HT-29 (cell line): ENCODE results near the gene SRRT. TPM values are rescaled to one million over a fixed set of nuclear protein-coding genes. Genes with fewer than 3 reads are reported as not detected.
"Not testable (repeated sequence)": the region's sequence is repeated elsewhere in the genome, so short reads cannot be mapped to it uniquely, and the experiment has no call there.

Experiments
- DNase-seq: peaks from one replicate; pipeline ENCODE4 v3.0.0-alpha.2; 2015; ENCODE audit warnings: low spot score
- total RNA-seq: library from RNA; depleted of rRNA; stranded (reverse); fragments of >200 nt; shearing (Covaris generic); gene quantifications from 2 replicates; pipeline ENCODE4 v1.2.3, GENCODE V29; 2014

Gene SRRT
- total RNA-seq, 1 experiment from 2014 or later: 222 TPM

DNA sequence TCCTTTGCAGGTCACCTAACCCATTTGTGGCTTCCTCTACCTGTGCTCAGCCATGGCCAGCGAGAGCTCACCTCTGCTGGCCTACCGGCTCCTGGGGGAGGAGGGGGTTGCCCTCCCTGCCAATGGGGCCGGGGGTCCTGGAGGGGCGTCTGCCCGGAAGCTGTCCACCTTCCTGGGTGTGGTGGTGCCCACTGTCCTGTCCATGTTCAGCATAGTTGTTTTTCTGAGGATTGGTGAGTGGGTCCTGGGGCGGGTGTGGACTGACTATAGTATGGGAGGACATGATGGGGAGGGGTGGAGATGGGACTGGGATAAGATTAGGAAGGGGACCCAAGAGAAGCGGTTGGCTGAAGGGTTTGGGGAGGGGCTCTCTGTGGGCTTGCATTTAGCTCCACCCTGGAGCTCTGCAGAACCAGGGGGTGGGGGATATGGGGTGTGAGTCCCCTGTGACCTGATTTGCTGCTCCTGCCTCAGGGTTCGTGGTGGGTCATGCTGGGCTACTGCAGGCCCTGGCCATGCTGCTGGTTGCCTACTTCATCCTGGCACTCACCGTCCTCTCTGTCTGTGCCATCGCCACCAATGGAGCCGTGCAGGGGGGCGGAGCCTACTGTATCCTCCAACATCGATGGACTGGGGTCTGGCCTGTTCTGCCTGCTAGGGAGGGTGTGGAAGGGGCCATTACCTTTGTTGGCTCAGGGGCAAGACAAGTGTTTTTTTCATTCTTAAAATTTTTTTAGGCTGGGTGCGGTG lies 20.6 kb upstream of the SRRT start:
- DNase-seq: no peak

GRCh38 chr7:100854899-100855298 lies 20.0 kb upstream of the SRRT start:
- not testable (repeated sequence) for DNase-seq

- no peak for DNase-seq
Observed at GRCh38 chr7:100855515-100855914, 19.4 kb upstream of the SRRT start.

DNA sequence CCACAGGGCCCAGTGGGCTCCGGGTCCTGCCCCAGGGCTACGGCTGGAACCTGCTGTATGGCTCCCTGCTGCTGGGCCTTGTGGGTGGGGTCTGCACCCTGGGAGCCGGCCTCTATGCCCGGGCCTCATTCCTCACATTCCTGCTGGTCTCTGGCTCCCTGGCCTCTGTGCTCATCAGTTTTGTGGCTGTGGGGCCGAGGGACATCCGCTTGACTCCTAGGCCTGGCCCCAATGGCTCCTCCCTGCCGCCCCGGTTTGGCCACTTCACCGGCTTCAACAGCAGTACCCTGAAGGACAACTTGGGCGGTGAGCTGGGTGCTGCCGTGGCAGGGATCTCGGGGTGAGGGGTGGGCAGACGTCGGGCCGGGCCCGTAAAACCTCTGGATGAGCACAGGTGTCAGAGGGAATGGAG lies 18.0 kb upstream of the SRRT start:
- DNase-seq: no peak

GRCh38 chr7:100859856-100860255 lies 15.0 kb upstream of the SRRT start:
- no peak for DNase-seq

- DNase-seq: no peak
Observed at GRCh38 chr7:100860702-100861615, 13.9 kb upstream of the SRRT start.

GRCh38 chr7:100861616-100861985 lies 13.3 kb upstream of the SRRT start:
- DNase-seq: no peak

GRCh38 chr7:100863406-100863950 lies 11.4 kb upstream of the SRRT start:
- DNase-seq: no peak

- no peak for DNase-seq
Observed at GRCh38 chr7:100864263-100864845, 10.5 kb upstream of the SRRT start.

DNA sequence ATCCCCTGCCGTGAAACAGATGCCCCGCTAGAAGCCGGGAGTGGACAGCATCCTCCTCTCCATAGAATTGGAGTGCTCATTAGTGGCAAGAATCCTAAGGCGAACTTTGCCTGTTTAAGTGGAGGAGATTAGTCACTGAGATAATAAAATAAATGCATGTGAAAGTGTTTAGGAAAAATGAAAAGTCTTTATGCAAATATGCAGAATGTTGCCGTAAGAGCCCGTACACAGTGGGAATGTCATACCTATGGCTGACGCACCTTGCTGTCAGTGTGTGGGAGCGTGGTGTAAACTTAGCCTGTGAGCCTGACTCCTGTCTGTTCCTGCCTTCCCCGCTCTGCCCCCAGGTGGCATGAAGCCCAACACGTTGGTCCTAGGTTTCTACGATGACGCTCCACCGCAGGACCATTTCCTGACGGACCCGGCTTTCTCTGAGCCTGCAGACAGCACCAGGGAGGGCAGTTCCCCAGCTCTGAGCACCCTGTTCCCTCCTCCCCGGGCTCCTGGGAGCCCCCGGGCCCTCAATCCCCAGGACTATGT lies 9.5 kb upstream of the SRRT start:
- DNase-seq: peak; percentile 91

GRCh38 chr7:100865938-100866728 lies 8.8 kb upstream of the SRRT start:
- peak; percentile 92 for DNase-seq

- DNase-seq: no peak
Observed at GRCh38 chr7:100866729-100867039, 8.2 kb upstream of the SRRT start.

GRCh38 chr7:100867040-100867775 lies 7.7 kb upstream of the SRRT start, which contains the start of gene TRIP6:
TRIP6 (plus strand) TSS chr7:100867387; CDS start chr7:100867498, 111 bp downstream.
- DNase-seq: peak; percentile 68

DNA sequence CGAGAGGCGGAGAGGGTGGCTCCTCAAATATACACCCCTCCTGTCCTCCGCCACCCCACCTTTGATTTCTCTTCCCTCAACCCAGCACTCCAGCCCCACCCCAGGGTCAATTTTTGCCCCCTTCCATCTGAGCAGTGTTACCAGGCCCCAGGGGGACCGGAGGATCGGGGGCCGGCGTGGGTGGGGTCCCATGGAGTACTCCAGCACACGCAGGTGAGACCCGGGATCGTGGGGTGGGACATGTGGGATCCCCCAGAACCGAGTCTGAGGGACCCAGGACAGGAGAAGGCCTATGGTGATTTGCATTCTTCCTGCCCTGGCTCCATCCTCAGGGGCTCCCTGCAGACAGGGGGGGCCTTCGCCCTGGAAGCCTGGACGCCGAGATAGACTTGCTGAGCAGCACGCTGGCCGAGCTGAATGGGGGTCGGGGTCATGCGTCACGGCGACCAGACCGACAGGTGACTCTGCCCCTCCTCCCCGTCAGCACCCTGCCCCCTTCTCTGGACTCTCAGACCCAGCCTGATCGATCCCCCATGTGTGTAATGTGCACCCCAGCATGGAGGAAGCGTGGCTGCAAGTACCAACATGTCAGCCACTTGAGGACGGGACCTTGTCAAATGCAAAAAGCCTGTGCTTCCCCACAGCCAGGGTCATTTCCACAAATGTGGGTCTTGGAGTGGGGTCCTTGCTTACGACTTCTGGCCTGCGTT lies 7.0 kb upstream of the SRRT start:
- no peak for DNase-seq

DNA sequence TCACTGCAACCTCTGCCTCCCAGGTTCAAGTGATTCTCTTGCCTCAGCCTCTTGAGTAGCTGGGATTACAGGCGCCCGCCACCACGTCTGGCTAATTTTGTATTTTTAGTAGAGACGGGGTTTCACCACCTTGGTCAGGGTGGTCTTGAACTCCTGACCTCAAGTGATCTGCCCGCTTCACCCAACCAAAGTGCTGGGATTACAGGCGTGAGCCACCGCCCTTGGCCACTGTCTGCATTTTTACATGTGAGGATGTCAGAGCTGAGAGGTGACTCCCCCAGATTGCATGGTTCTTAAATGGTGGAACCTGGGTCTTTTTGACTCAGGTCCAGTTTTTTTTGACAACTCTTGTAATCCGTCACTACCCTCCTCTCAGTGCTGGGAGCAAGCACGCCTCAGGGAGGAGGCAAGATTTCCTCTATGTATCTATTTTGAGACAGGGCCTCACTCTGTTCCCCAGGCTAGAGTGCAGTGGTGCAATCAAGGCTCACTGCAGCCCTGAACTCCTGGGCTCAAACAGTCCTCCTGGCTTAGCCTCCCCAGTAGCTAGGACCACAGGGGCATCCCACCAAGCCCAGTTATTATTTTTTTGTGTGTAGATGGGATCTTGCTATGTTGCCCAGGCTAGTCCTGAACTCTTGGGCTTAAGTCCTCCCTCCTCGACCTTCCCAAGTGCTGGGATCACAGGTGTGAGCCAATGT lies 1.2 kb upstream of the SRRT start:
- DNase-seq: no peak

GRCh38 chr7:100874300-100874576 lies 665 bp upstream of the SRRT start:
- no peak for DNase-seq

- peak; percentile 55 for DNase-seq
Observed at GRCh38 chr7:100875356-100875751, 451 bp downstream of the SRRT start.

GRCh38 chr7:100878013-100878412 lies 3.1 kb downstream of the SRRT start:
- DNase-seq: no peak

- no peak for DNase-seq
Observed at GRCh38 chr7:100878685-100879084, 3.8 kb downstream of the SRRT start.
